MM.1S (cell line): ENCODE measurements around the gene GSE1.

Experiments used
- DNase-seq: peaks from one replicate; pipeline ENCODE4 v3.0.0-alpha.2; 2015
- H2AFZ ChIP-seq: fragments of 300-600 bp; sonication (generic); 2 replicates; pipeline ENCODE4 v1.6.0; 2016; ENCODE audit warnings: antibody characterized with exemption, low read length
- H3F3A ChIP-seq: fragments of 300-600 bp; sonication (generic); 2 replicates; pipeline ENCODE4 v1.6.1; 2016; ENCODE audit warnings: mild to moderate bottlenecking, antibody characterized with exemption, low read length, moderate library complexity, mixed read lengths; ENCODE audit not compliant: insufficient read depth
- H3K27ac ChIP-seq: fragments of 300-600 bp; sonication (generic); 2 replicates; pipeline ENCODE4 v1.5.1; 2016; ENCODE audit warnings: mild to moderate bottlenecking, low read length
- H3K27me3 ChIP-seq: fragments of 300-600 bp; sonication (generic); replicated peaks from 2 replicates; pipeline ENCODE4 v1.6.0; 2016; ENCODE audit warnings: low read length; ENCODE audit not compliant: insufficient read depth
- H3K36me3 ChIP-seq: fragments of 300-600 bp; sonication (generic); replicated peaks from 2 replicates; pipeline ENCODE4 v1.6.1; 2016; ENCODE audit warnings: mild to moderate bottlenecking, low read length, mixed read lengths; ENCODE audit not compliant: insufficient read depth
- H3K4me1 ChIP-seq: fragments of 300-600 bp; sonication (generic); 2 replicates; pipeline ENCODE4 v1.6.1; 2016; ENCODE audit warnings: low read length, mixed read lengths
- H3K4me2 ChIP-seq: fragments of 300-600 bp; sonication (generic); 2 replicates; pipeline ENCODE4 v1.6.0; 2016; ENCODE audit warnings: low read depth, low read length
- H3K4me3 ChIP-seq: fragments of 300-600 bp; sonication (generic); 2 replicates; pipeline ENCODE4 v1.5.1; 2016; ENCODE audit warnings: low read length, mixed read lengths
- H3K79me2 ChIP-seq: fragments of 300-600 bp; sonication (generic); 2 replicates; pipeline ENCODE4 v1.6.1; 2016; ENCODE audit warnings: mixed run types, low read length, mixed read lengths
- H3K9ac ChIP-seq: fragments of 300-600 bp; sonication (generic); 2 replicates; pipeline ENCODE4 v1.6.1; 2016; ENCODE audit warnings: low read length, mixed read lengths
- H3K9me2 ChIP-seq: fragments of 300-600 bp; sonication (generic); replicated peaks from 2 replicates; pipeline ENCODE4 v1.6.1; 2016; ENCODE audit warnings: mild to moderate bottlenecking, low read length, mixed read lengths; ENCODE audit not compliant: insufficient read depth
- H3K9me3 ChIP-seq: fragments of 300-600 bp; sonication (generic); replicated peaks from 2 replicates; pipeline ENCODE4 v1.6.1; 2016; ENCODE audit warnings: mild to moderate bottlenecking, low read length, mixed read lengths; ENCODE audit not compliant: insufficient read depth
- H4K20me1 ChIP-seq: fragments of 300-600 bp; sonication (generic); 2 replicates; pipeline ENCODE4 v1.6.1; 2016; ENCODE audit warnings: mild to moderate bottlenecking, low read length, moderate library complexity, mixed read lengths; ENCODE audit not compliant: insufficient read depth
- CTCF ChIP-seq: fragments of 300-600 bp; sonication (generic); IDR thresholded peaks from 2 replicates; pipeline ENCODE4 v1.5.1; 2016; ENCODE audit warnings: antibody characterized with exemption, low read length, mixed read lengths
- EZH2 ChIP-seq: fragments of 300-600 bp; sonication (generic); optimal IDR thresholded peaks from 2 replicates; pipeline ENCODE3; 2017; ENCODE audit warnings: low read depth, mild to moderate bottlenecking, antibody characterized with exemption, low read length, mixed read lengths
- EZH2phosphoT487 ChIP-seq: fragments of 300-600 bp; sonication (generic); IDR thresholded peaks from 2 replicates; pipeline ENCODE4 v1.6.1; 2018; ENCODE audit warnings: antibody characterized with exemption, low read length

Gene GSE1

GRCh38 chr16:85605051-85605911 lies 7.8 kb upstream of the GSE1 start:
- H3K4me3 ChIP-seq = no peak overlapping the region
- no peak overlapping the region for H3K4me2 ChIP-seq
- TF ChIP-seq EZH2 (no peak), CTCF (no peak), EZH2phosphoT487 (no peak)
- no peaks in the 10 kb centered on the region for H3K9me3 ChIP-seq
- H3K27me3 ChIP-seq = no peaks in the 10 kb centered on the region
- no peaks in the 10 kb centered on the region for H3K9me2 ChIP-seq
- no peaks in the 10 kb centered on the region for H3K4me1 ChIP-seq
- DNase-seq = no peak
- no peaks in the 10 kb centered on the region for H4K20me1 ChIP-seq
- no peak overlapping the region for H3K27ac ChIP-seq
- H3F3A ChIP-seq = no peaks in the 10 kb centered on the region
- H3K36me3 ChIP-seq = no peaks in the 10 kb centered on the region
- H3K9ac ChIP-seq = no peak overlapping the region
- peaks cover 9% of the 10 kb centered on the region; the same call in 1 of the 2 replicates for H3K79me2 ChIP-seq
- H2AFZ ChIP-seq = no peak overlapping the region

- TF ChIP-seq CTCF (no peak), EZH2 (no peak), EZH2phosphoT487 (no peak)
- H2AFZ ChIP-seq = no peak overlapping the region
- H3K27me3 ChIP-seq = no peaks in the 10 kb centered on the region
- no peaks in the 10 kb centered on the region for H3K9me2 ChIP-seq
- H4K20me1 ChIP-seq = no peaks in the 10 kb centered on the region
- no peaks in the 10 kb centered on the region for H3K9me3 ChIP-seq
- peaks cover 9% of the 10 kb centered on the region; the same call in 1 of the 2 replicates for H3K79me2 ChIP-seq
- no peak for DNase-seq
- 0 out of 2 replicates have a peak, but pooled peaks cover 4% of the 10 kb centered on the region for H3F3A ChIP-seq
- H3K27ac ChIP-seq = no peak overlapping the region
- H3K9ac ChIP-seq = no peak overlapping the region
- H3K4me1 ChIP-seq = no peaks in the 10 kb centered on the region
- H3K4me2 ChIP-seq = no peak overlapping the region
- no peaks in the 10 kb centered on the region for H3K36me3 ChIP-seq
- no peak overlapping the region for H3K4me3 ChIP-seq
Observed at GRCh38 chr16:85605912-85606841, 6.9 kb upstream of the GSE1 start.

GRCh38 chr16:85606904-85607303 lies 6.2 kb upstream of the GSE1 start:
- Histone ChIP-seq H3K9ac (no peak overlapping the region), H3F3A (0 out of 2 replicates have a peak, but pooled peaks cover 4% of the 10 kb centered on the region), H3K79me2 (peaks cover 9% of the 10 kb centered on the region; the same call in 1 of the 2 replicates), H3K36me3 (no peaks in the 10 kb centered on the region), H3K27me3 (no peaks in the 10 kb centered on the region), H3K9me2 (no peaks in the 10 kb centered on the region), H3K27ac (no peak overlapping the region), H3K4me1 (no peaks in the 10 kb centered on the region), H3K4me2 (no peak overlapping the region), H2AFZ (no peak overlapping the region), H3K4me3 (no peak overlapping the region), H4K20me1 (no peaks in the 10 kb centered on the region), H3K9me3 (no peaks in the 10 kb centered on the region)
- DNase-seq = no peak
- TF ChIP-seq CTCF (no peak), EZH2phosphoT487 (no peak), EZH2 (no peak)
